Thymus (tissue), 11 donors: ENCODE results near the gene PRM3. TPM values are rescaled to one million over a fixed set of nuclear protein-coding genes. Genes with fewer than 3 reads are reported as not detected.

Experiments used
- DNase-seq, 9 donors: peaks; one replicate each; pipeline ENCODE4 v3.0.0-alpha.2; 2013; ENCODE audit warnings: low spot score in 9 of 9, low read depth in 6 of 9, missing footprints in 1 of 9
- H3K27ac ChIP-seq, 2 donors: one replicate each; pipeline ENCODE4 v1.5.1; 2013; ENCODE audit warnings: control low read depth in 1 of 2, low read depth in 1 of 2, low read length in 1 of 2, mild to moderate bottlenecking in 1 of 2, moderate library complexity in 1 of 2
- H3K27me3 ChIP-seq, 2 donors: one replicate each; pipeline ENCODE4 v1.5.1; 2013; ENCODE audit warnings: low read length in 1 of 2; ENCODE audit not compliant: control insufficient read depth in 2 of 2, insufficient read depth in 1 of 2
- H3K36me3 ChIP-seq, 2 donors: one replicate each; pipeline ENCODE4 v1.5.1; 2013; ENCODE audit warnings: low read length in 1 of 2, mild to moderate bottlenecking in 1 of 2, moderate library complexity in 1 of 2; ENCODE audit not compliant: control insufficient read depth in 2 of 2, insufficient read depth in 2 of 2
- H3K4me1 ChIP-seq, 2 donors: one replicate each; pipeline ENCODE4 v1.5.1; 2013; ENCODE audit warnings: low read length in 2 of 2; ENCODE audit not compliant: control insufficient read depth in 2 of 2, insufficient read depth in 2 of 2
- H3K4me3 ChIP-seq, 2 donors: one replicate each; pipeline ENCODE4 v1.5.1; 2013; ENCODE audit warnings: low read length in 2 of 2, control low read depth in 1 of 2, mild to moderate bottlenecking in 1 of 2
- H3K9me3 ChIP-seq, 2 donors: one replicate each; pipeline ENCODE4 v1.5.1; 2013; ENCODE audit warnings: low read length in 1 of 2, mild to moderate bottlenecking in 1 of 2; ENCODE audit not compliant: control insufficient read depth in 2 of 2, insufficient read depth in 1 of 2
- WGBS: extraction: QIAGEN DNeasy Blood & Tissue Kit; methylation state at CpG from one replicate; pipeline ENCODE4 v1.1.7; 2013; 5-methylcytosine and 5-hydroxymethylcytosine counted together
- polyA plus RNA-seq: library from polyadenylated mRNA; stranded (reverse); fragments of 200-250 nt; gene quantifications from one replicate; pipeline ENCODE4 v1.2.3, GENCODE V29; 2013
- total RNA-seq: library from RNA; stranded (reverse); fragments of 120-200 nt; gene quantifications from one replicate; pipeline ENCODE4 v1.2.4, GENCODE V29; 2013
- donor health status: healthy.

PRM3 gene
- total and polyA plus RNA-seq, 2 donors = not detected

DNA sequence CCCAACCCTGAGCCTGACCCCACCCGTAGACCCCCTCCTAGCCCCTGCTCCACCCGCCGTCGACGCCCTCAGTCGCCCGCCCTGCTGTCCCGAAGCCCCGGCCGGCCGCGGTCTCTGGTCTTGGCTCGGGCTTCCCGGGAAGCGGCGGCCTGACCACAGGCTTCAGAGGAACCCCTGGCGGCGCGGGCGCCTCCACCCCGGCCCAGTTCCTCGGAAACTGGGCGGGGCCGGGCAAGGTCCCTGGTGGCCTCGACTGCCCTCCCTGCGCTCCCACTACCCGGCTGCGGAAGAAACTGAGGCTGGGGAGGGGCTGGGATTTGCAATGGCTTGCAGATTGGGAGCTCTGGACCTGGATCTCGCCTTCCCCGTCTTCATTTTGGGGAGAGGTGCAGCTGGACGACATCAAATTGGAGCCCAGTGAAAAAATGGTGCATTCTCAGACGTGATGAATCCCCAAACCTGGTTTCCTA is 16.7 kb downstream of the PRM3 start:
- no peaks in the 10 kb centered on the region for H3K27me3 ChIP-seq
- H3K36me3 ChIP-seq = peaks cover 30 to 33% of the 10 kb centered on the region in 2 donors
- H3K4me3 ChIP-seq = peak overlapping the region; percentile 89 to 93
- peak overlapping the region; percentile 93 to 94 for H3K27ac ChIP-seq
- under 1% methylated on average over 32 of the region's 32 CpGs for WGBS
- DNase-seq = no peak
- H3K4me1 ChIP-seq = peaks cover 31 to 71% of the 10 kb centered on the region in 2 donors
- H3K9me3 ChIP-seq = no peaks in the 10 kb centered on the region

DNA sequence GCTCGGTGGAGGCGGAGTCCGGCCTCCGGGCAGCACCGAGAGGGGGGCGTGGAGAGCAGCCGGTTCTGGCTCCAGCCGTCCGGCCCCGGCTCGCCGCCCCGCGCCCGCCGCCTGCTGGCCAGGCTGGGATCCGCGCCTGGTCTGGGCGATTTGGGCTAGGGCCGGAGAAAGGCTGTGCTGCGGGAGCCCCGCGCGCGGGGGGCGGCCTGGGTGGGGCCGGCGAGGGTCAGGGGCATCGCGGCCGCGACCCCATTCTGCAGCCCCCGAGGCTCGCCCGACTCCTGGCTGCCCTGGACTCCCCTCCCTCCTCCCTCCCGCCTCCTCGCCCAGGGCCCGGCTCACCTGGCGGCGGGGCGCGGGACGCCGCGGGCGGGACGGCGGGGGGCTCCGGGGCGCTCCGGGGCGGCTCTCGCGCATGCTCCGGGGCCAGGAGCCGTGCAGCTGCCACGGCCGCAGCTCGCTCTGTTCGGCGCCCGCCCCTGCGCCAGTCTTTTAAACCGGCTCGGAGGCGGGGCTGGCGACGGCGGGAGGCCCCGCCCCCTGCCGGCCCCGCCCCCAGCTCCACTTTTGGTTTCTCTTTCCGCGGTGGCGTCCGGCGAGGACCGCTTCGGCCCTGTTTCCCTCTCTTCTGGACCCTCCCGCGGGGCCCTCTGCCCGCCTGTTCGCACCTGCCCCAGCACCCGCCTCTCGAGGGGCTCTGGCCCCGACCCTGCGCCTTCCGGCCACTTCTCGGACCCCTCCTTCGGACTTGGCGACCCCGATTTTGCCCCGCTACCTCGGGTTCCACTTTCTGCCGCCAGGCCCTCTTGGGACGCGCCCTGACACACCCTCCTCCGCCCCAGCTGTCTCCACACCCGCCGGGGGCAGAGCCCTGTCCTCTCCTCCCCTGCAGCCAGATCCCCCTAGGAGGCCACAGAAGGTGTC is 17.4 kb downstream of the PRM3 start, which contains the start of gene SOCS1:
Gene SOCS1, minus strand, starts transcription at position 468 of the 924 bp plus-strand sequence. CDS start 726 bp downstream, outside the sequence.
- Histone ChIP-seq H3K27me3 (no peaks in the 10 kb centered on the region), H3K27ac (peak within 1 kb of the TSS; percentile 93 to 94), H3K4me3 (peak within 1 kb of the TSS; percentile 89 to 93), H3K9me3 (no peaks in the 10 kb centered on the region), H3K36me3 (peaks cover 37 to 38% of the 10 kb centered on the region in 2 donors), H3K4me1 (peaks cover 31 to 77% of the 10 kb centered on the region in 2 donors)
- peak in 7 of 9 donors; percentile 57 to 94 (median 85) for DNase-seq
- under 1% methylated on average over 100 of the region's 100 CpGs for WGBS

DNA sequence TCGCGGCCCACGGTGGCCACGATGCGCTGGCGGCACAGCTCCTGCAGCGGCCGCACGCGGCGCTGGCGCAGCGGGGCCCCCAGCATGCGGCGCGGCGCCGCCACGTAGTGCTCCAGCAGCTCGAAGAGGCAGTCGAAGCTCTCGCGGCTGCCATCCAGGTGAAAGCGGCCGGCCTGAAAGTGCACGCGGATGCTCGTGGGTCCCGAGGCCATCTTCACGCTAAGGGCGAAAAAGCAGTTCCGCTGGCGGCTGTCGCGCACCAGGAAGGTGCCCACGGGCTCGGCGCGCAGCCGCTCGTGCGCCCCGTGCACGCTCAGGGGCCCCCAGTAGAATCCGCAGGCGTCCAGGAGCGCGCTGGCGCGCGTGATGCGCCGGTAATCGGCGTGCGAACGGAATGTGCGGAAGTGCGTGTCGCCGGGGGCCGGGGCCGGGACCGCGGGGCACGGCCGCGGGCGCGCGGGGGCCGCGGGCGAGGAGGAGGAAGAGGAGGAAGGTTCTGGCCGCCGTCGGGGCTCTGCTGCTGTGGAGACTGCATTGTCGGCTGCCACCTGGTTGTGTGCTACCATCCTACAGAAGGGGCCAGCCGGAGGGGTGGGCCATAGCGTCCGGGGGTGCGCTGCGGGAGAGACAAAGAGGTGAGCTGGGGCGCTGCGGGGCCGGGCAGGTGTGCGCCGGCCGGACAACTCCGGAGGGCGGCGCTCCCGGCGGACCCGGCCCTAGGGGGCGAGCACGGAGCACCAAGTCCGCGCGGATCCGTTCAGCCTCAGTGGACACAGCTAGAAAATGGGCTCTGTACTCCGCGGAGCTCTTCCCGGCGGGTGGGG is 18.3 kb downstream of the PRM3 start:
- Histone ChIP-seq H3K4me3 (peak overlapping the region; percentile 82 to 93), H3K36me3 (peaks cover 40 to 42% of the 10 kb centered on the region in 2 donors), H3K27ac (peak overlapping the region; percentile 84 to 93), H3K4me1 (peaks cover 31 to 71% of the 10 kb centered on the region in 2 donors), H3K27me3 (no peaks in the 10 kb centered on the region), H3K9me3 (no peaks in the 10 kb centered on the region)
- WGBS = 1% methylated on average over 105 of the region's 105 CpGs
- DNase-seq = peak in 6 of 9 donors; percentile 56 to 84 (median 71)

DNA sequence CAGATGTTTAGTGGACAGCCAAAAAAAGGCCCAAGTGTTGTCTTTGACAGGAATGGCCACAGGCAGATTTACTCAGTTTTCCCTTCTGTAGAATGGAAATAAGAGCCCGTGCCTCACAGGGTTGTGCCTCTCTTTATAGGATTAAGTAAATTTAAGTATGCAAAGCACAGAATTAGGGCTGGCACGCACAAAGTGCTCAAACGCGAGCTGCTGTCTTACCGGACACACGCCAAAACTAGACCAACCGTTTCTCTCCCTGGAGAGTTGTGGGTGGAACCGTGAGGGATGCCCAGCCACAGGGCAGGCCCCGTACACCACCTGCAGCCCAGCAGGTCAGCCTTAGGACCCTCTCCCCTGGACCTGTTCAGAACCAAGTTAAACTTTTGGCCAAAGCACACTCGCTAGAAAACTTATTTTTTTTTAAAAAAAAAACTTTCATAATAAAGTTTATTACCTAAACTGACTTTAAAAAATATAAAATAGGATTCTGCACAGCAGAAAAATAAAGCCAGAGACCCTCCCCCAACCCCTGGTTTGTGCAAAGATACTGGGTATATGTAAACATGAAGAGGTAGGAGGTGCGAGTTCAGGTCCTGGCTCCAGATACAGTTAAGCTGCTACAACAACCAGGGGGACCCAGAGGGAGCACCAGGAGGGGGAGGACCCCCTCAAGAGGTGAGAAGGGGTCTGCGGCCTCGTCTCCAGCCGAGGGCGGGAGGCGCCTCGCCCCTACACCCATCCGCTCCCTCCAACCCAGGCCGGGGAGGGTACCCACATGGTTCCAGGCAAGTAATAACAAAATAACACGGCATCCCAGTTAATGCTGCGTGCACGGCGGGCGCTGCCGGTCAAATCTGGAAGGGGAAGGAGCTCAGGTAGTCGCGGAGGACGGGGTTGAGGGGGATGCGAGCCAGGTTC is 19.2 kb downstream of the PRM3 start:
- Histone ChIP-seq H3K36me3 (peaks cover 43 to 49% of the 10 kb centered on the region in 2 donors), H3K4me3 (peak overlapping the region; percentile 82 to 93), H3K27ac (peak overlapping the region; percentile 66 to 93), H3K4me1 (peaks cover 31 to 62% of the 10 kb centered on the region in 2 donors), H3K9me3 (peaks cover 0 to 1% of the 10 kb centered on the region in 2 donors), H3K27me3 (no peaks in the 10 kb centered on the region)
- DNase-seq = no peak
- 62% methylated on average over 29 of the region's 29 CpGs for WGBS

DNA sequence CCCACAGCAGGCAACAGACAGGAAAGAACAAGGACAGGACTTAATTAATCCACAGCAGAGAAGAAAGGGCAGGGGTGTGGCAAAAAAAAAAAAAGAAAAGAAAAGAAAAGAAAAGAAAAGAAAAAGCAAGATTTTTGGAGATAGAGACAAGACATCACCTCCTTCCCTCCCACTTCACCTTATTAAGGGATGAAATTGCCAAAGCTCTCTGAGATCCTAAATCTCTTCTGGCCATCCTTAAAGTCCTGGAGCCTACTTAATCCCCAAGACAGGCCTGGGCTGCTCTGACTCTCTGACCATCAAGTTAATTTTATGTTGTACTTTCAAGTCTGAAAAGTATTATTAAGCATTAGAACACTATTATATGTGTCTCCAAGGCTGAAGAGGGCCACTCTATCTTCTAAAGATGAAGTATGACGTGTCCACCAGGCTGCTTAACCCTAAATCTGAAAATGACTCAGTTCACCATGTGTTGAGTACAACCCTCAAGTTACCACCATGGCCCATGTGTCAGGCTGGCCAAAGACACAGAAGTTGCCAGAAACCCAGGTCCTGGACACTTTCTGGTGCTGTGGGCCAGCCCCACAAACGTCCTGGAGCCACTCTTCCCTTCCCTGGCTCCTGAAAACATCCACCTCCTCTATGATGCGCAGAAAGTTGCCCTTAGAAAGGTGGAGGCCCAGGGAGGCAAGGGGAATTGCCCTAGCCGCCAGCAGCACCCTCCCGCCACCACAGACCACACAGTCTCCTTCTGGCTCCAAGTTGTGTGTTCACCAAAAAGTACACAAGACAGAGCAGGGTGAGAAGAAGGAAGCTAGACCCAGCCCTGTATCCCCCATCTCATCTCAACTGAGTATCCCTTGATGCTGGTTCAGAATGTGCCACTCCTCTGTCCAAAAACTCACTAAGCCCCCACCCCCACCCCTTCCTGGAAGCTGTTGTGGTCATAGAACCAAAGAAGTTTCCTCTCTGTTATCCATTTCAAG is 20.1 kb downstream of the PRM3 start:
- peak overlapping the region; percentile 82 to 93 for H3K4me3 ChIP-seq
- H3K36me3 ChIP-seq = peaks cover 44 to 53% of the 10 kb centered on the region in 2 donors
- peaks cover 21 to 53% of the 10 kb centered on the region in 2 donors for H3K4me1 ChIP-seq
- H3K27ac ChIP-seq = peak overlapping the region; percentile 66 to 78
- H3K27me3 ChIP-seq = no peaks in the 10 kb centered on the region
- 62% methylated on average over 5 of the region's 5 CpGs for WGBS
- peak in 1 of 9 donors; percentile 46 for DNase-seq
- peaks cover 0 to 1% of the 10 kb centered on the region in 2 donors for H3K9me3 ChIP-seq

DNA sequence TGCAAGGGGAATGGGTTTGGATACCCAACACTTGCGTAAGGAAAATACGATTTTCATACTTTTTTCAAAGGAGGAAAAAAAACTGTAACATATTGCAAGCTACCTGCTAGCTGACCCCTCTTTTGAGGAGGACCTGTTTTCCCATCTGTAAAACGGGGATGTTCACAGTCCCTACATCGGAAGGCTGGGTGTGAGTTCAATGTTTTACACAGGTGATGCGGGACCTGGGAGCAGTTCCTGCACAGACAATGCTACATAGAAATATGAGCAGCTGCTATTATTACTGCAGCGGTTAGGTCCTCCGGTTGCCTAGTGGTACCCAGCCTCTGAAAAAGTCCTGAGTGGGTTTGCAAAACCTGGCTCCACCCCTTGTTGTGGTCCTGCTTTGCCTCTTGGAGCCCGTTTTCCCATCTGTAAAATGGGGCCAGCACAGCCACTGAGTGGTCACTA is 20.9 kb downstream of the PRM3 start:
- no peak for DNase-seq
- WGBS = 91% methylated on average over 8 of the region's 8 CpGs
- Histone ChIP-seq H3K27me3 (no peaks in the 10 kb centered on the region), H3K4me3 (peak overlapping the region; percentile 82 to 93), H3K9me3 (peaks cover 0 to 1% of the 10 kb centered on the region in 2 donors), H3K27ac (peak overlapping the region; percentile 32 to 62), H3K4me1 (peaks cover 16 to 45% of the 10 kb centered on the region in 2 donors), H3K36me3 (peaks cover 44 to 56% of the 10 kb centered on the region in 2 donors)

DNA sequence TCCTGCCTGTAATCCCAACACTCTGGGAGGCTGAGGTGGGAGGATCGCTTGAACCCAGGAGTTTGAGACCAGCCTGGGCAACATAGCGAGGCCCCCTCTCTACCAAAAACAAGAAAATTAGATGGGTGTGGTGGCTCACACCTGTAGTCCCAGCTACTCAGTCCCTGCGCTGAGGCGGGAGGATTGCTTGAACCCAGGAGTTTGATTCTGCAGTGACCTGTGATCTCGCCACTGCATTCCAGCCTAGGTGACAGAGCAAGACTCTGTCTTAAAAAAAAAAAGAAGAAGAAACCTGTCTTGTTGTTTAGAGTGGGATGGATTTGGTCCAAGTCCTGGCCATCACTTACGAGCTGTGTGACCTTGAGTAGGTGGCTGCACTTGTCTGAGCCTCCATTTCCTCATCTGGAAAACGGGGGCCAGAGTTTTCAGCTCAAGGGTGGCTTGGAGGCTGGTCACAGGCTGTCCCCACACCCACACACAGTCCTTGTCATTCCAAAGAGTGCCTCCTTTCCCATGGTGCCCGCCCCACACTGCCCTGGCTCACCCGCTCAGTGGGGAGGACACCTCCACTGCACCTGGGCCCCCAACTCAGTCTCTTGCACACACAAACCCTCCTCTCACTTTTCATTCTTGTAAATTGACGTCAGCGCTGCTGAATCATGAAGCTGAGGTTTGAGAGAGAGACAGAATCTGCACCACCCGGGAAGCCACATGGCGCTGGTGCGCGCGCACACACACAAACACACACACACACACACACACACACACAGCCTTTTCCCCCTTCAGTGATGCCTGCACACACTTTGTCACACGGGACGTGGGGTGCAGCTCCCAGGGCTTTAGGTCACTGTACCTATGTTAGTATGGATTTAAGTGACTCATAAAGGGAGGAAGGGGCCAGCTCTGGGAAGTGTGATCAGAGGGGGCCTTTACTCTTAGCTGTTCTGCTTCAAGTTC is 21.6 kb downstream of the PRM3 start:
- Histone ChIP-seq H3K4me3 (peak overlapping the region; percentile 82 to 93), H3K36me3 (peaks cover 44 to 56% of the 10 kb centered on the region in 2 donors), H3K9me3 (peaks cover 0 to 1% of the 10 kb centered on the region in 2 donors), H3K27me3 (no peaks in the 10 kb centered on the region), H3K27ac (peak overlapping the region; percentile 68 to 70), H3K4me1 (peaks cover 10 to 38% of the 10 kb centered on the region in 2 donors)
- DNase-seq = peak in 6 of 9 donors; percentile 53 to 90 (median 76)
- WGBS = 46% methylated on average over 18 of the region's 18 CpGs
